ENCODE measurements around the gene WFIKKN2.

Gene WFIKKN2

GRCh38 chr17:50808888-50809287 lies 26.5 kb upstream of the WFIKKN2 start:
- no peak for DNase-seq

DNA sequence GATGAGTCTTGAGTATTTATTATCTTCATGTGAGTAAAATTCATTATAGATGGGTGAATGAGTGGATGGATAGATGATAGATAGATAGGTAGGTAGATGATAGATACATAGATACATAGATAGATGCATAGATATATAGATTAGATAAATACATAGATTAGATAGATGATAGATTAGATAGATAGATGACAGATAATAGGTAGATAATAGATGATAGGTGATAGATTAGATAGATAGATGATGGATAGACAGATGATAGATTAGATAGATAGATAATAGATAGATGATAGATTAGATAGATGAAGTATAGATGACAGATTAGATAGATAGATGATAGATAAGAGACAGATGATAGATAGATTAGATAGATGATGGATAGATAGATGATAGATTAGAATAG lies 21.8 kb upstream of the WFIKKN2 start:
- DNase-seq, result no peak

- no peak for DNase-seq
Measured at GRCh38 chr17:50815400-50815799, 20.0 kb upstream of the WFIKKN2 start.

GRCh38 chr17:50816271-50816670 lies 19.1 kb upstream of the WFIKKN2 start:
- no peak for DNase-seq

DNA sequence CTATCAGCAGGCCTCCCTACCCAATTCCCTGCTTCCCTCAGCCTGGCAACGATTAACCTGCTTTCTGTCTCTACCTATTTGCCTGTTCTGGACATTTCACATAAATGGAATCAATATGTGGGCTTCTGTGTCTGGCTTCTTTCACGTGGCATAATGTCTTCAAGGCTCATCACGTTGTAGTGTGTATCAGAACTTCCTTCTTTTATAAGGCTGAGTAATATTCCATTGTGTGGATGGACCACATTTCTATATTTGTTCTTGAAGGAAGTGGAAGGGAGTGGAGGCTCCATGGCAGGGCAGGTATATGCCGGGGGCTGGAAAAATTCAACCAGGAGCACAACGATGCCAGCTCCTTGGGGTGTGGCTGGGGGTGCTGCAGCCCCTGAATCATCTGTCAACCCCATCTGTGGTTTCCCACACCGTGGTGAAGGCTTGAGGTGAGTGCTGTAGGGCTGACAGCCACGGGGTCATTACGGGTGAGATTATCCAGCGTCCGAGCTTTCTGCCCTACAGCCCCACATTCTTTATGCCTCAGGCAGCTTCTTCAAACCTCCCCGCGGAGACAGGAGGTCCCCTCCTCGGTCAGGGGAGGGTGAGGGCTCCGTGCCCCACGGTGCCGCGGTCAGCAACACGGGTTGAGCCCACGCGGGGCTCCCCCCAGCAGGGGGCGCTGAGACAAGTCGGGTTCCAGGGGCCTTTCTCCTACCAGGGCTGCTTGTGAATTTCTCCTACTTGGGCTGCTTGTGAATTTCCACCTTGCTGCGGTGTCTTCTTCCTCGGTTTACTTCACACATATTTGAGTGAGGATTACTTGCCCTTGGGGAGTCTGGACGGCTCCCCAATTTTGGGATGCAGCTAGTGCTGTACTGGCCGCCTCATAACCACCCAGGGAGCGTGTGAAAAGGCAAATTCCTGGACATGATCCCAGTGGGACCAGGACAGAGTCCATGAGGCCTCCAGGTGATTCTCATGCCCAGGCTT lies 18.3 kb upstream of the WFIKKN2 start:
- DNase-seq, result no peak

DNA sequence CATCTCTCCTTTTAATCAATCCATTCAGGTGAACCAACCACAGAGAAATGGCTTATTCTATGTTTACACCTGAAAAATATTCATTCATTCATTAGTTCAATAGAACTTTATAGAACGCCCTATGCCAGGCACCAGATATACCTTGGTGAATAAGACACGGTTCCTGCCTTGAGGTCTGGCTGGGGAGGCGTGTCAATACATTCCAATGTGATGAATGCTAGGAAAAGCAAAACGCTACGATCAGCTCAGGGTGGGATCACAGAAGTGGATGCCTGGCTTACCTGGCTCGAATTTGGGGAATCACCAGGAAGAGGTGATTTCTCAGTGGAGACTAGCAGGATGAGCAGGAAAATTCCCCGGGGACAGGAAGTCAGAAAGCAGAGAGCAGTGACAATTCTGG lies 17.5 kb upstream of the WFIKKN2 start:
- DNase-seq, result no peak

- no peak for DNase-seq
Measured at GRCh38 chr17:50818261-50818660, 17.1 kb upstream of the WFIKKN2 start.

DNA sequence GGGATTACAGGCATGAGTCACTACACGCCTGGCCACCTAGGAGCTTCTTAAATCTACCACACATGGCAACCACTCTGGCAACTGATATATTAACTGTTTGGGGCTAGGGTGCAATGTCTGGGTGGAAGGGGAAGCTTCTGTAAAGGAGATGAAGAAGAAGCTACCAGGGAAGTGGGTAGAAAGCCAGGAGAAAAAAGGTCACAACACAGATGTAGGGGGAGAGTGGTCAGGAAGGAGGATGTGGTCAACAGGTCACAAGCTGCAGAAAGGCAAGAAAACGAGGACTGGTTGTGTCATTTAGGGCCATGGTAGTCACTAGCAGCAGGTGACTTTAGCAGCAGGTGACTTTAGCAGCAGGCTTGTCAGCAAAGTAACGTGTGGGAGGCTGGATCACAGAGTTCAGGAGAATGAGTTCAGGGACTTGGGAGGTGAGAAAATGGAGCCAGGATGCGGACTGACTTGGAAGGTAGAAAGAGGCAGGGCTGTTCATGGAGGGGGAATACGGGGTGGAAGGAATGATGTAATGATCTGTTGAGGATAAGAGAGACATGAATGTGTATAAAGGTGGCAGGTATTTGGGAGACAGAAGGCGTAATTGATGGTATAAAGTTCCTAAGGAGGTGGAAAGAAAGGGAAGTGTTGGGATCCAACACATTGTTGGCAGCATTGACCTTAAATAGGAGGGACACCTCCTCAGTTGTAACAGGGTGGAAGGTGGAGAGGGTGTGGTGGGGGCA lies 16.3 kb upstream of the WFIKKN2 start:
- no peak for DNase-seq

DNA sequence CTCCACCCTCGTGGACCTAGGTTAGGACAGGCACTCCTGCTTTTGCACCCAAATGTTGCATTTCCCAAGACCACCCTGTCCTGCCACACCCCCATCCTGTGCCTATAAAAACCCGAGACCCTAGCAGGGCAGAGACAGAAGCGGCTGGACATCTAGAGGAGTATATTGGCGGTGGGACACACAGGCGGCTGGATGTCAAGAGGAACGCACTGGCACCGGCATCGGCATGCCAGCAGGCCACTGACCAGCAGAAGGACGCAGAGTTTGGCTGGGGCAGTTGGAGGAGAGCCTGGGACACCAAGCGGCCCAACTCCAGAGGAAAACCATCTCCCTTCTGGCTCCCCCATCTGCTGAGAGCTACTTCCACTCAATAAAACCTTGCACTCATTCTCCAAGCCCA lies 14.7 kb upstream of the WFIKKN2 start:
- no peak for DNase-seq

DNA sequence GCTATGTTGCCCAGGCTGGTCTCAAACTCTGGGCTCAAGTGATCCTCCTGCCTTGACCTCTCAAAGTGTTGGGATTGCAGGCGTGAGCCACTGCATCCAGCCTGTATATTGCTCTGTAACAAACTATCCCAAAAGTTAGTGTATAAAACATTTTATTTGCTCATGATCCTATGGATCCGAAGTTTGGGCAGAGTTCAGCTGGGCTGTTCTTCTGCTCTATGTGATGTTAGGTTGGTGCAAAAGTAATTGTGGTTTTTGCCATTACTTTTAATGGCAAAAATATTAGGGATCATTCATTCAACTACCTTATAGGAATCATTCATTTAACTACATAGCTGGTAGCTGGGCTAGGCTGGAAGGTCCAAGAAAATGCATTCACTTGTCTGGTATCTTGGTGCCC lies 12.8 kb upstream of the WFIKKN2 start:
- DNase-seq, result no peak

DNA sequence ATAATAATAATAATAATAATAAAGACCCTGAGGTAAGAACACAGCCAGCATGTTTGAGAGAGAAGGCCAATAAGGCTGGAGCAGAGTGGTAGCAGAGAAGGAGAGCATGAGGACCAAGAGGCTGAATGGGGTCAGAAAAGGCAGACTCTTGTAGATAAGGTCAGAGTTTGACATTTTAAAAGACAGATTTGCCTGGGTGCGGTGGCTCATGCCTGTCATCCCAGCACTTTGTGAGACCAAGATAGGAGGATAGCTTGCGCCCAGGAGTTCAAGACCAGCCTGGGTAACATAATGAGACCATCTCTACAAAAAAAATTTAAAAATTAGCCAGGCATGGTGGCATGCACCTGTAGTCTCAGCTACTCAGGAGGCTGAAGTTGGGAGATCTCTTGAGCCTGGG lies 11.0 kb upstream of the WFIKKN2 start:
- no peak for DNase-seq

DNA sequence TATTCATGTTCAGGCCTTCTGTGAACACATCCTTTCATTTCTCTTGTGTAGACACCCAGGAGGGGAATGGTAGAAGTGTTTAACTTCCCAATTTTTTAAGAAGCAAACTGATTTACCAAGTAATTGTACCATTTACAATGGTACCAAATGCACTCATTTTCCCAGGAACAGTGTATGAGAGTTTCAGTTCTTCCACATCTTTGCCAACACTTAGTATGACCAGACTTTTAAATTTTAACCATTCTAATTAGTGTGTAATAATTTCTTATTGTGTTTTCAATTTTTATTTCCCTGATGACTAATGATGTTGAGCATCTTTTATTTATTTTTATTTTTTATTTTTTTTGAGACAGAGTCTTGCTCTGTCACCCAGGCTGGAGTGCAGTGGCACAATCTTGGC lies 10.2 kb upstream of the WFIKKN2 start:
- no peak for DNase-seq

GRCh38 chr17:50828508-50829170 lies 6.7 kb upstream of the WFIKKN2 start:
- DNase-seq, result no peak

DNA sequence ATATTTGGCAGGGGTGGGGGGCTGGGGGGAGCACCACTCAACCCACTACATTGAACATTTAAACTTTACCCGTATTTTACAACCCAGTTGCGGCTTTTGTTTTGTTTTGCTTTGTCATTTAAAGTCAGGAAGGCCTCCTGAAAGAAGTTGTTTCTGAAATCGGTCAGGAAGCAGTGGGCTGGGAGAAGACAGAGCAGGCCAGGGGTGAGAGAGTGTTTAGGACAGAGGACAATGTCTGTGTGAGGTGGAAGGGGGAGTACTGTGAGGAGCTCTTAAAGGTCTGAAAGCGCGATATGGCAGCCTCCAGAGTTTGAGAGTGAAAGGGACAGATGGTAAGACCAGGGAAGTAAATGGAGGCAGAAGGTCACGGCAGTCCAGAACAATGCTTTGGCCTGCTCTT lies 6.1 kb upstream of the WFIKKN2 start:
- DNase-seq, result no peak

DNA sequence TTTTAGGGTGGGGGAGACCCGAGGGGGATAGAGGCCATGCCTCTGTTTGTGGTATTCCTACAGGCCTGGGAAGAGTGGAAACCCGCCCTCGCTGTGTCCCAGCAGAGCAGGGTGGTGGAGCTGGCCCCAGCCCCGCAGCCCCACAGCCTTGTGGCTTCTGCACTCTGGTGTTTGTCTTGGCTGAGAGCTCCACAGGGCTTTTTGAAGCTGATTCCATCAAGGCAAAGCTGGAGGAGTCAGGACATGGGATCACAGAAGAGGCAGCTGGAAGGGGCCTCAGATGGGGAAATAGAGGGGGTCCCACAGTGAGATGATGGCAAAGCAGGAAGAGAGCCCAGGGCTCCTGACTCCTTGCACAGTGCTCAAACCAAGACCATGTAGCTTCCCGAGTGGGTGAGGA lies 5.0 kb upstream of the WFIKKN2 start:
- no peak for DNase-seq

- no peak for DNase-seq
Measured at GRCh38 chr17:50830994-50831393, 4.4 kb upstream of the WFIKKN2 start.

GRCh38 chr17:50831471-50831928 lies 3.9 kb upstream of the WFIKKN2 start:
- DNase-seq, result no peak

DNA sequence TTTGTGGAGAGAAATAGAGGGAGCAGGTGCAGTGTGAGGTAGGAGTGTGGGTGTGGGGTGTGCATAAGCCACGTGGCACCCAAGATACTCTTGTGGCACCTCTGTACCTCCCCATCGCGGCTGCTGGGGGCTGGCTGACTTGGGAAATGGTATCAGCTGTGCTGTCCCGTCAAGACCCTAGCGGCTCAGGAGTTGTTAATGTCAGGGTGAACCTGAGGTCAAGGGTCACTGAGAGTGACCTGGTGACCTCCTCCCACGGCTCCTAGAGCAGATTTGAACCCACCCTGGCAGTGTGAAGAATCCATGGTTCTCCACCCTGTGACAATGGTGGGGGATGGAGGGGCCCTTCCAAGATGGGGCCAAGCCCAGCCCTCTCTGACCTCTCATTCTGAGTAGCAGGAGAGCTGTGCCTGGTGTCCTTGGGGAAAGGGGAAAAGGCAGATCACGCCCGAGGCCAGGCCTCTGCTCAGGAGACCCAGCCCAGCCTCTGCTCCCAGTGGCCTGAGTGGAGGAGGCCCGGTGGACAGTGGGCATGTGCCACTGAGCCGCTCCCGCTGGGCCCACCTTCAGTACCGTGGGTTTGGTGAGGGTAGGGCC lies 3.0 kb upstream of the WFIKKN2 start:
- no peak for DNase-seq

DNA sequence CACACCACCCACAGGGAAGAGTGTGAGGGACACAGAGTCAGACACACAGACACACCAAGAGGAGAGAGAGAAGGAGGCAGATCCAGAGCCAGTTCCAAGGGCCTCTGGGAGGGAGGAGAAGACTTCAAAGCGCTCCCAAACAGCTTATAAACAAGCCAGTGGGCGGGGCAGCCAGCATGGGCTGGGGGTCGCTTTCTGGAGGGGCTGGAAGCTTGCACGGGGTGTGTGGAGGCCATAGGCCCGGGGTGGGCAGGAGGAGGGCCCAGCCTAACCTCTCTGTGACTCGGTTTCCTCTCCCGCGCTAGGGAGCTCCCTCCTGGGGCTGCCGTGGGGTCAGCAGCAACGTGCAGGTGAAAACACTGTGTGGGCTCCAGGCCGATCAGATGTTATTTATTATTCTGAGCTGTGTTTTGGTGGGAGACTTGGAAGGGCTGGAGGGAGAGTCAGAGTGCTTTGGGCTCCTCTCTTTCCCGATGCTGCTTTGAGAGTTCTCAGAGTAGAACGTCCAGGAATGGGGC lies 2.5 kb upstream of the WFIKKN2 start:
- no peak for DNase-seq

GRCh38 chr17:50833510-50834428 lies 1.6 kb upstream of the WFIKKN2 start:
- DNase-seq, result no peak

GRCh38 chr17:50834429-50835300 lies 721 bp upstream of the WFIKKN2 start:
- no peak for DNase-seq

All from GF-D8 (cell line).